HG03135 (cell line): ENCODE results near the gene TDRD3.
A peak's percentile ranks its signal among the peaks of the same experiment; 100 is the strongest.

Experiments used
- ATAC-seq: cut with Tn5 transposase; IDR thresholded peaks from one replicate; pipeline ENCODE4 v1.9.1; 2021; ENCODE audit warnings: mild to moderate bottlenecking, moderate library complexity; ENCODE audit not compliant: unreplicated experiment

TDRD3 gene

DNA sequence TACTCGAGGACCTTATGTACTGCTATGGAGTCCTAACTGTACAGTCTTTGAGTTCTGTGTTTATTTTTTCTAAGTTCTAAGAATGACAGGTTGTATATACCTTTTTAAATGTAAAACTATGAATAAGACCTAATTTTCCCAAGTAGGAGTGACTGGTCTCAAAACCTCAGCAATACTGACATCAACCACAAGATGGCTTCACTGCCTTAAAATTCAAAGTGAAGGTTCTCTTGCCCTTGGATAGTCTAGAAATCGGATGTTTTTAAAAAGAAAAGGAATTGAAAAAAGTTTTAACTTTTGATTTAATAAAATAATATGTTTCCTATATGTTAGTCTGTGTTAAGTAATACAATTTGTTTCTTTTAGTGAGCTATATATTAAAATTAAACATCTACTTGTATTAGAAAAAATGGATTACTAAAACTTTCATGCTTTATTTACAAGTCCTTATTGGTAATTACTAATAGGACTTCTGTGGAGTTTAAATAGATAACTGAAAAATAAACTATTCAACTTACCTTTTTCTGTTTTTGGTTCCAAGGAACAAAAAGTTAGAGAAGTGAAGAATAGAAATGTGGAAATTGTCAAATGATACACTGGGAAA is 52.0 kb downstream of the TDRD3 start:
- peak; percentile 62 for ATAC-seq

- no peak for ATAC-seq
Observed at GRCh38 chr13:60453490-60453889, 56.5 kb downstream of the TDRD3 start.

GRCh38 chr13:60454425-60454824 is 57.4 kb downstream of the TDRD3 start:
- ATAC-seq = no peak

GRCh38 chr13:60463787-60464186 is 66.8 kb downstream of the TDRD3 start:
- no peak for ATAC-seq

DNA sequence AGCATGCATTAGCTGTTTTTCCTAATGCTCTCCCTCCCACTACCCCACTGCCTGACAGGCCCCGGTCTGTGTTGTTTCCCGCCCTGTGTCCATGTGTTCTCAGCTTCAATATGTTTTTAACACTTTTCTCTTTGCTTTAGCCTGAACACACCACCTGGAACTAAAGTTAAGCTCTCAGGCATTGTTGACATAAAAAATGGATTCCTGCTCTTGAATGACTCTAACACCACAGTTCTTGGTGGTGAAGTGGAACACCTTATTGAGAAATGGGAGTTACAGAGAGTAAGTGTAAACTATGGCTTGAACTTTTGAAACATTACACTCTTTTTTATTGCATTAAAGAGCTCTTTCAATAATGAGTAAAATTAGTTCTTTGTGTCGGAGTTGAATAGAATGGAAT is 70.1 kb downstream of the TDRD3 start:
- no peak for ATAC-seq

DNA sequence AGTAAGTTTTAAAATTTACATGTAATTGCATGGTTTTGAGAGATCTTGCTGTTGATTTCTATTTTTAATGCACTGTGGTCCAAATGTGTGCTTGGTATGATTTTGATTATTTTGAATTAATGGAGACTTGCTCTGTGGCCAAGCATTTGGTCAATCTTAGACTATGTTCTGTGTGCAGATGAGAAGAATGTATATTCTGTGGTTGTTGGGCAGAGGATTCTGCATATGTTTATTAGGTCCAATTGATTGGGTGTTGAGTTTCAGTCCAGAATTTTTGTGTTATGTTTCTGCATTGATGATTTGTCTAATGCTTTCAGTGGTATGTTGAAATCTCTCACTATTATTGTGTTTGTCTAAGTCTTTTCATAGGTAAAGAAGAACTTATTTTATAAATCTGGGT is 82.3 kb downstream of the TDRD3 start:
- ATAC-seq = no peak

DNA sequence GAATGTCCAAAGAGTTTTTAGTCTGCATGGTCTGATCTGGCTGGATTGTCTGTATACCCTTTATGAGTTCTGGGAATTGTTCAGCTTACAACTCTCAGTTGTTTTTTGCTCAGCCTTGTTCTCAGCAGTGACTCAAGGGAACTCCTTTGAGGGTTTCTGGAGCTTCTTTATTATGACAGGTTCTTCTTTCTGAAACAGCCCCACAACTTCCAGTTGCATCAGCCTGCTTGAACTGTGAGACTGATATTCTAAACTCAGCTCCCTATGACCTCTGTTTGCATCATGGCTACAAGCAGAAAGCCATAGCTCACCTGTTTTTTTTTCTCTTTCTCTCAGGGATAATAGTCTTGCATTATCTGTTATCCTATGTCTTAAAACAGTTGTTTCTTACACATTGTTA is 85.0 kb downstream of the TDRD3 start:
- ATAC-seq = no peak

GRCh38 chr13:60484865-60485264 is 87.8 kb downstream of the TDRD3 start:
- ATAC-seq = no peak

DNA sequence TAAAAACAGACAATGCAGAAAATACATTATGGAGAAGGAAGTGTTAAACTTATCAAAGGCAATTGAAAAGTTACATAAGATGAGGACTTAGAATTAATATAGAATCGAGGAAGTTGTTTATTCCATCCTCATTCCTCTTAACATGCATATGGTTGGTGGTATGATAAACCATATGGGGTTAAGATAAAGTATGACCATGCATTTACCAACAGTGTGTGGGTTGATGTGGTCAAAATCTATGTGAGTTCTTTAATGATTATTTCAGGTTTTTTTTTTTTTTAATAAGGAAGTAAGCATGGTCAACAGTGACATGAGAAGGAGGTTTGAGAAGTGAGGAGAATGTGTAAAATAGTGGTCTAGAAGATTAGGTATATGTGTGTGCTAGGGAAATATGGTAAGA is 94.5 kb downstream of the TDRD3 start:
- ATAC-seq = no peak

DNA sequence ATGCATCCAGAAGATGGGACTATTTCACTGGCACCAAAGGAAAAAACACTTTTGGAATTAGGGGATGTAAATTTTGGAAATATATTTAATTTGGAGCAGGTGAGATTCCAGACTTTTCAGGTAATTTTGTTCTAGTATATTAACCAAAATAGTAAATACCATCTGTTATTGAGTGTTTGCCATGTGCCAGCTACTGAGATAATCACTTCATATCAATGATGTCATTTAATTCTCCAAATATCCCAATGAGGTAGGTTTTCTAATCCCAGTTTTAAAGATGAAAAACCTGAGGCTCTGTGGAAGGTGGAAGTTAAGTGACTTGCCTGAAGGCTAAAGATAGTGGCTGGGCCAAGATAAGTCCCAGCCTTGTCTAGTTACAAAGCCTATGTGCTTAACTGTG is 95.2 kb downstream of the TDRD3 start:
- ATAC-seq = no peak

DNA sequence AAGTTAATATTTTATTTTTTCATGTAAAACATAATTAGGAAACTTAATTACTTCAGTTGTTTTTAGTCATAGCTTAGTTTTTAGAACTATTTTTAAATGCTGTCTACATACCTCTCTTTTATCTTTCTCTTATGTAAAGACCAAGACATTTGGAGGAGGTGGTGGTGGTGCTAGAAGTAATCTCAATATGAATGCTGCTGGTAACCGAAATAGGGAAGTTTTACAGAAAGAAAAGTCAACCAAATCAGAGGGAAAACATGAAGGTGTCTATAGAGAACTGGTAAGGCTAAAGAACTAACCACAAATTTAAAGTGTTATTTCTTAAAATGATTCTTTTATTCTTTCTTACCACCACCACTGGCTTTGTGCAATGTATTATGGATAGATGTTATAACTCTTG is 97.3 kb downstream of the TDRD3 start:
- ATAC-seq = no peak

- ATAC-seq = no peak
Observed at GRCh38 chr13:60501236-60501635, 104.2 kb downstream of the TDRD3 start.

GRCh38 chr13:60509601-60510386 is 112.8 kb downstream of the TDRD3 start:
- no peak for ATAC-seq

GRCh38 chr13:60511637-60512036 is 114.6 kb downstream of the TDRD3 start:
- ATAC-seq = no peak

DNA sequence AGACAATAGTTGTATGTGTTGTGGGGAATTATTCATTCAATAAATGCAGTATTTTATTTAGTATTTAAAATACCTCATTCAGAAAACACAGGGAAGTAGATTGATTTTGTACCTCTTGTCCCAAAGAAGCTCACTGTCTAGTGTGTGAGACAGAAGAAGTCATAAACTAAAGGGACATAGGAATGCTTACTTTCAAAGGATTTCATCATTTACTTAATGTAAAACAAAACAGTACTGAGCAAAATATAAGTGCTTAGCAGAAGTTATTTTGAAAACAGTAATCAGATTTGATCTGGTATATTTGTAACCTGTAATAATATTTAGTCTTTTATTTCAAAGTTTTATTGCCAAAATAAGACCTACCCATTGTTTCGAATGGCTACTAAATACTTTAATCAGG is 117.9 kb downstream of the TDRD3 start:
- no peak for ATAC-seq

GRCh38 chr13:60519496-60519895 is 122.5 kb downstream of the TDRD3 start:
- no peak for ATAC-seq

- no peak for ATAC-seq
Observed at GRCh38 chr13:60520902-60521569, 124.0 kb downstream of the TDRD3 start.

- no peak for ATAC-seq
Observed at GRCh38 chr13:60538566-60538965, 141.5 kb downstream of the TDRD3 start.

GRCh38 chr13:60540276-60540675 is 143.3 kb downstream of the TDRD3 start:
- ATAC-seq = no peak

DNA sequence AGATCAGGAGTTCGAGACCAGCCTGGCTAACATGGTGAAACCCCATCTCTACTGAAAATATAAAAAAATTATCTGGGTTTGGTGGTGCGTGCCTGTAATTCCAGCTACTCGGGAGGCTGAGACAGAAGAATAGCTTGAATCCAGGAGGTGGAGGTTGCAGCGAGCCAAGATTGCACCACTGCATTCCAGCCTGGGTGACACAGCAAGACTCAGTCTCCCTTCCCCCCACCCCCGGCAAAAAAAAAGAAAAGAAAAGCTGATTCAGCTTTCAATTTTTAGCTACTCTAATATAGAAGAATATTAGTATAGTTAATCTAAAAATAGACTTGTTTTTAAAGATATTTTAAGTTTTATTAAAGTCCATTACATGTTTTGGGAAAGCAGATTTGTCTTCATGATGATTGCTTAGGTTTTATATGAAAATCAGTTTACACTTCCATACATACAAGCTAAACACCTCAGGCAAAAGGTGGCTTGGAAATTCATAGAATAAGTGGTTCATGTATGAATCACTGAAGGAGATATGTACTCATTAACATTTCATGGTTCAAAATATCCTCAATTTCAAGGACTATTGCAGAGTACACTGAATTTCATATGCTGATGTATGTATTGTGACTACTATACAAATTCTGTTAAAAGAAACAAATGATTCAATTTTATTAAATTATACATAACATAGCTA is 165.2 kb downstream of the TDRD3 start:
- no peak for ATAC-seq

GRCh38 chr13:60571571-60571970 is 174.6 kb downstream of the TDRD3 start:
- ATAC-seq = no peak
